Liver (tissue), 9 donors: Measurements from ENCODE around the gene SGTB. TPM values are rescaled to one million over a fixed set of nuclear protein-coding genes. Genes with fewer than 3 reads are reported as not detected.

Experiments
- DNase-seq: peaks from one replicate; pipeline ENCODE4 v3.0.0-alpha.2; 2017; ENCODE audit warnings: low spot score
- H3K27ac ChIP-seq, 2 donors: one replicate each; pipeline ENCODE4 v1.7.0; 2013; ENCODE audit warnings: inconsistent platforms in 2 of 2, low read length in 2 of 2, control low read depth in 1 of 2, low read depth in 1 of 2, mild to moderate bottlenecking in 1 of 2
- H3K27me3 ChIP-seq, 4 donors: one replicate each; pipeline versions ENCODE4 v1.6.1 to v1.7.0; 2013; ENCODE audit warnings: low read length in 3 of 4, inconsistent platforms in 1 of 4, mild to moderate bottlenecking in 1 of 4, moderate library complexity in 1 of 4; ENCODE audit not compliant: control insufficient read depth in 4 of 4, insufficient read depth in 4 of 4
- H3K36me3 ChIP-seq, 4 donors: one replicate each; pipeline versions ENCODE4 v1.6.1 to v1.7.0; 2013; ENCODE audit warnings: low read length in 3 of 4, mild to moderate bottlenecking in 3 of 4, low read depth in 1 of 4, moderate library complexity in 1 of 4; ENCODE audit not compliant: control insufficient read depth in 4 of 4, insufficient read depth in 3 of 4
- H3K4me1 ChIP-seq, 4 donors: one replicate each; pipeline versions ENCODE4 v1.6.1 to v1.7.0; 2013; ENCODE audit warnings: low read length in 3 of 4, mild to moderate bottlenecking in 3 of 4, moderate library complexity in 1 of 4; ENCODE audit not compliant: control insufficient read depth in 4 of 4, insufficient read depth in 4 of 4
- H3K4me3 ChIP-seq, 3 donors: one replicate each; pipeline versions ENCODE4 v1.6.1 to v1.7.0; 2013; ENCODE audit warnings: low read length in 3 of 3, control low read depth in 1 of 3, low read depth in 1 of 3, mild to moderate bottlenecking in 1 of 3
- H3K9ac ChIP-seq, 2 donors: one replicate each; pipeline ENCODE4 v1.7.0; 2013; ENCODE audit warnings: low read length in 2 of 2, mild to moderate bottlenecking in 2 of 2, moderate library complexity in 2 of 2, control low read depth in 1 of 2, low read depth in 1 of 2
- H3K9me3 ChIP-seq, 4 donors: one replicate each; pipeline versions ENCODE4 v1.6.1 to v1.7.0; 2013; ENCODE audit warnings: low read length in 3 of 4; ENCODE audit not compliant: control insufficient read depth in 4 of 4
- CTCF ChIP-seq: fragments of 150-350 bp; IDR thresholded peaks from 2 replicates; pipeline ENCODE4 v1.5.1; 2017; ENCODE audit warnings: improper control_type of control experiment, low read depth, low read length; ENCODE audit not compliant: missing input control
- EGR1 ChIP-seq, 2 donors: IDR thresholded peaks; 2 replicates each; pipeline ENCODE4 v1.6.1; 2016 to 2018; ENCODE audit warnings: antibody characterized with exemption in 2 of 2, low read depth in 2 of 2
- FOXA1 ChIP-seq: IDR thresholded peaks from 2 replicates; pipeline ENCODE4 v1.6.1; 2016; ENCODE audit warnings: antibody characterized with exemption
- FOXA2 ChIP-seq: IDR thresholded peaks from 2 replicates; pipeline ENCODE4 v1.6.1; 2016; ENCODE audit warnings: antibody characterized with exemption
- GABPA ChIP-seq, 2 donors: IDR thresholded peaks in 1 of 2; conservative IDR thresholded peaks in 1 of 2; 2 replicates each; pipeline ENCODE4 v1.6.1; 2016; ENCODE audit warnings: antibody characterized with exemption in 2 of 2, mild to moderate bottlenecking in 1 of 2, moderate library complexity in 1 of 2
- HNF4G ChIP-seq: IDR thresholded peaks from 2 replicates; pipeline ENCODE4 v1.6.1; 2016; ENCODE audit warnings: antibody characterized with exemption
- JUND ChIP-seq, 2 donors: IDR thresholded peaks; 2 replicates each; pipeline ENCODE4 v1.6.1; 2016; ENCODE audit warnings: antibody characterized with exemption in 2 of 2
- MAX ChIP-seq: IDR thresholded peaks from 2 replicates; pipeline ENCODE4 v1.6.1; 2016; ENCODE audit warnings: antibody characterized with exemption
- NR2F2 ChIP-seq: IDR thresholded peaks from 2 replicates; pipeline ENCODE4 v1.6.1; 2016; ENCODE audit warnings: antibody characterized with exemption
- RAD21 ChIP-seq, 2 donors: IDR thresholded peaks; 2 replicates each; pipeline ENCODE4 v1.6.1; 2016; ENCODE audit warnings: antibody characterized with exemption in 2 of 2, mild to moderate bottlenecking in 2 of 2
- REST ChIP-seq: IDR thresholded peaks from 2 replicates; pipeline ENCODE4 v1.6.1; 2016; ENCODE audit warnings: antibody characterized with exemption, mild to moderate bottlenecking
- RXRA ChIP-seq, 2 donors: IDR thresholded peaks; 2 replicates each; pipeline ENCODE4 v1.6.1; 2017 to 2018; ENCODE audit warnings: antibody characterized with exemption in 2 of 2, mild to moderate bottlenecking in 1 of 2
- SP1 ChIP-seq: IDR thresholded peaks from 2 replicates; pipeline ENCODE4 v1.6.1; 2018; ENCODE audit warnings: antibody characterized with exemption, mild to moderate bottlenecking
- TAF1 ChIP-seq: conservative IDR thresholded peaks from 2 replicates; pipeline ENCODE4 v1.6.1; 2016; ENCODE audit warnings: antibody characterized with exemption, mild to moderate bottlenecking
- YY1 ChIP-seq: IDR thresholded peaks from 2 replicates; pipeline ENCODE4 v1.6.1; 2016; ENCODE audit warnings: antibody characterized with exemption, mild to moderate bottlenecking
- ZBTB33 ChIP-seq: IDR thresholded peaks from 2 replicates; pipeline ENCODE4 v1.6.1; 2016; ENCODE audit warnings: antibody characterized with exemption
- WGBS: extraction: QIAGEN DNeasy Blood & Tissue Kit; methylation state at CpG from one replicate; pipeline ENCODE4 v1.1.7; 2013; 5-methylcytosine and 5-hydroxymethylcytosine counted together
- polyA plus RNA-seq, 2 donors: library from polyadenylated mRNA; stranded (reverse) in 1 of 2; unstranded in 1 of 2; fragments of 200-250 nt in 1 of 2; fragments of >200 nt in 1 of 2; fragmentation: Nextera tagmentation in 1 of 2; extraction: Ambion mirVana in 1 of 2; gene quantifications; one replicate each; pipeline versions ENCODE4 v1.2.1 to v1.2.3, GENCODE V29; 2013 to 2015
- total RNA-seq, 2 donors: library from RNA; depleted of rRNA; stranded (reverse); fragments of >200 nt; gene quantifications; one replicate each; pipeline ENCODE4 v1.2.3, GENCODE V29; 2014
- donor health status: healthy.
- donor health status: healthy.
- donor health status: healthy.
- donor health status: healthy.
- donor health status: healthy.

SGTB gene
- total and polyA plus RNA-seq, 4 donors = 0.79 to 3.2 (median 1.9) TPM

GRCh38 chr5:65695162-65695755 lies 26.6 kb downstream of the SGTB start:
- WGBS = 90% methylated on average over 4 of the region's 4 CpGs
- TF ChIP-seq MAX (no peak), FOXA1 (no peak), SP1 (no peak), CTCF (no peak), RXRA (IDR thresholded peaks at IDR 0.05) (no peak), FOXA2 (no peak), ZBTB33 (no peak), YY1 (no peak)
- peaks cover 0 to 2% (median under 1%) of the 10 kb centered on the region in 4 donors for H3K36me3 ChIP-seq
- no peaks in the 10 kb centered on the region for H3K27me3 ChIP-seq
- DNase-seq = no peak
- no peak overlapping the region for H3K27ac ChIP-seq
- H3K4me1 ChIP-seq = no peaks in the 10 kb centered on the region
- H3K9ac ChIP-seq = no peak overlapping the region
- no peaks in the 10 kb centered on the region for H3K9me3 ChIP-seq
- H3K4me3 ChIP-seq = no peak overlapping the region

GRCh38 chr5:65693121-65693520 lies 28.8 kb downstream of the SGTB start:
- 89% methylated on average over 2 of the region's 2 CpGs for WGBS
- Histone ChIP-seq H3K9ac (no peak overlapping the region), H3K27me3 (no peaks in the 10 kb centered on the region), H3K36me3 (peaks cover 0 to 2% (median under 1%) of the 10 kb centered on the region in 4 donors), H3K27ac (no peak overlapping the region), H3K4me1 (no peaks in the 10 kb centered on the region), H3K4me3 (no peak overlapping the region), H3K9me3 (no peaks in the 10 kb centered on the region)
- DNase-seq = no peak
- TF ChIP-seq FOXA2 (no peak), REST (no peak), MAX (no peak), NR2F2 (no peak), FOXA1 (no peak), EGR1 (IDR thresholded peaks at IDR 0.05; ENCODE audit: low read depth in 2 of 2) (no peak), TAF1 (no peak), YY1 (no peak), HNF4G (no peak), JUND (IDR thresholded peaks at IDR 0.05) (no peak), RAD21 (IDR thresholded peaks at IDR 0.05) (no peak), GABPA (IDR thresholded peaks at IDR 0.05 in 1 of 2, conservative IDR thresholded peaks at IDR 0.05 in 1 of 2) (no peak)
